ENCODE results near the gene ADORA2B. TPM values are rescaled to one million over a fixed set of nuclear protein-coding genes. Genes with fewer than 3 reads are reported as not detected.

Gene ADORA2B
- total and polyA plus RNA-seq, 12 donors, result 0.17 to 4.0 (median 2.0) TPM

- Histone ChIP-seq H3K27me3 (no peaks in the 10 kb centered on the region), H3K9me3 (replicated peaks in 1 of 3) (no peaks in the 10 kb centered on the region), H3K4me1 (replicated peaks in 1 of 2) (peaks cover 6 to 27% of the 10 kb centered on the region in 2 donors), H3K4me3 (no peak overlapping the region), H3K36me3 (replicated peaks in 1 of 2) (peaks cover 0 to 23% of the 10 kb centered on the region in 2 donors), H3K27ac (peak overlapping the region in 3 of 5 donors; percentile 17 to 48 (median 29))
- WGBS, 4 donors, result 18 to 28% (median 27%) methylated on average over 3 of the region's 3 CpGs
- DNase-seq, result no peak
- intact Hi-C loops (cut with DNase I), result no loop called here
- peak in 1 of 2 donors; percentile 36 for TF ChIP-seq POLR2A (IDR thresholded peaks at IDR 0.05)
- TF ChIP-seq CTCF (IDR thresholded peaks at IDR 0.05), result peak; percentile 25 to 68 (median 64)
These were observed 69.0 kb downstream of the ADORA2B start for GRCh38 chr17:16013943-16014407.

GRCh38 chr17:16019347-16019746 lies 74.4 kb downstream of the ADORA2B start:
- 29 to 52% (median 48%) methylated on average over 1 of the region's 1 CpG for WGBS, 4 donors
- intact Hi-C loops (cut with DNase I), result no loop called here
- DNase-seq, result no peak
- Histone ChIP-seq H3K27me3 (no peaks in the 10 kb centered on the region), H3K4me1 (replicated peaks in 1 of 2) (peaks cover 0 to 12% of the 10 kb centered on the region in 2 donors), H3K27ac (no peak overlapping the region), H3K36me3 (replicated peaks in 1 of 2) (peaks cover 0 to 15% of the 10 kb centered on the region in 2 donors), H3K9me3 (replicated peaks in 1 of 3) (no peaks in the 10 kb centered on the region), H3K4me3 (no peak overlapping the region)
- TF ChIP-seq POLR2A (IDR thresholded peaks at IDR 0.05), result no peak

- TF ChIP-seq CTCF (IDR thresholded peaks at IDR 0.05) (no peak), POLR2A (IDR thresholded peaks at IDR 0.05) (no peak)
- intact Hi-C loops (cut with DNase I), result no loop called here
- H3K4me1 ChIP-seq (replicated peaks in 1 of 2), result peaks cover 5 to 20% of the 10 kb centered on the region in 2 donors
- H3K27me3 ChIP-seq, result no peaks in the 10 kb centered on the region
- WGBS, 4 donors, result 71 to 91% (median 78%) methylated on average over 4 of the region's 4 CpGs
- peaks cover 0 to 42% of the 10 kb centered on the region in 2 donors for H3K36me3 ChIP-seq (replicated peaks in 1 of 2)
- H3K4me3 ChIP-seq, result no peak overlapping the region
- H3K9me3 ChIP-seq (replicated peaks in 1 of 3), result no peaks in the 10 kb centered on the region
- DNase-seq, result no peak
- no peak overlapping the region for H3K27ac ChIP-seq
These were observed 79.0 kb downstream of the ADORA2B start for GRCh38 chr17:16023881-16024280.

- Histone ChIP-seq H3K36me3 (replicated peaks in 1 of 2) (peaks cover 0 to 51% of the 10 kb centered on the region in 2 donors), H3K27me3 (no peaks in the 10 kb centered on the region), H3K4me3 (no peak overlapping the region), H3K9me3 (replicated peaks in 1 of 3) (no peaks in the 10 kb centered on the region), H3K4me1 (replicated peaks in 1 of 2) (peaks cover 5 to 14% of the 10 kb centered on the region in 2 donors), H3K27ac (peak overlapping the region in 1 of 5 donors; percentile 2)
- TF ChIP-seq POLR2A (IDR thresholded peaks at IDR 0.05) (no peak), CTCF (IDR thresholded peaks at IDR 0.05) (no peak)
- intact Hi-C loops (cut with DNase I), result no loop called here
- no peak for DNase-seq
- WGBS, 4 donors, result 86 to 100% (median 100%) methylated on average over 1 of the region's 1 CpG
These were observed 80.3 kb downstream of the ADORA2B start for GRCh38 chr17:16025202-16025601.

Other genes with a start within 250 kb of the ADORA2B start
- gene ZNF286A, start 245.4 kb upstream of the ADORA2B start, total RNA-seq, result 10 to 100 TPM; 17.6 to 35.1 (median 24.3) TPM
- 10 to 100 TPM; 12.1 to 25.0 (median 16.5) TPM for gene ZNF286A, start 245.4 kb upstream of the ADORA2B start, polyA plus RNA-seq
- under 1 TPM in 1 of 9 donors, not detected in 8; 0.44 TPM for gene TBC1D26, start 212.8 kb upstream of the ADORA2B start, total RNA-seq
- under 1 TPM in 2 of 3 donors, not detected in 1; 0.48 to 0.54 TPM for gene TBC1D26, start 212.8 kb upstream of the ADORA2B start, polyA plus RNA-seq
- 10 to 100 TPM; 10.3 to 72.6 (median 34.3) TPM for gene ZSWIM7, start 54.6 kb downstream of the ADORA2B start, total RNA-seq
- 10 to 100 TPM; 42.0 to 57.9 (median 46.7) TPM for gene ZSWIM7, start 54.6 kb downstream of the ADORA2B start, polyA plus RNA-seq
- 100 to 1,000 TPM in 1 of 9 donors, 10 to 100 TPM in 8; 46.0 to 152 (median 52.2) TPM for gene TTC19, start 54.7 kb downstream of the ADORA2B start, total RNA-seq
- gene TTC19, start 54.7 kb downstream of the ADORA2B start, polyA plus RNA-seq, result 10 to 100 TPM; 20.6 to 62.3 (median 21.5) TPM

All from adrenal gland (tissue), 12 donors.